ENCODE results near the gene ASXL2. TPM values are rescaled to one million over a fixed set of nuclear protein-coding genes. Genes with fewer than 3 reads are reported as not detected.

The ASXL2 gene
- polyA plus RNA-seq, 3 donors, result 3.6 to 13.4 (median 7.1) TPM

DNA sequence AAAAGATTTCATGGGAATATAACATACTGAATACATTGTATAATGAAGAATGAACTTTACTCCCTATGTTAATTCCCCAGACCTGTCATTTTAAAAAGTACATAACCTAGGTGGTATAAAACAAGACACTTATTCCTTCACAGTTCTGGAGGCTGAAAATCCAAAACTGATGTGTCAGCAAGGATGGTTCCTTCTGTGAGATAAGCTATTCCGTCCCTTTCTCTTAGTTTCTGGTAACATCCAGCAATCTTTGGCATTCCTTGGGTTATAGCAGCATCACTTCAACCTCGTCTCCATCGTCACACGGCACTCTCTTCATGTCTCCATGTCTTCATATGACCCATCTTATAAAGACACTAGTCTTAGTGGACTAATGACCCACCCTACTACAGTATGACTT lies 93.9 kb downstream of the ASXL2 start:
- Histone ChIP-seq H3K9ac (ENCODE audit: insufficient read depth, low read length, poor library complexity, severe bottlenecking) (no peak overlapping the region), H3K4me2 (replicated peaks; ENCODE audit: extremely low read depth, low read length, poor library complexity, severe bottlenecking) (no peak overlapping the region), H3K9me3 (replicated peaks in 1 of 2; ENCODE audit: control insufficient read depth in 1 of 2, insufficient read depth in 1 of 2, low read length in 2 of 2) (no peaks in the 10 kb centered on the region), H2AFZ (ENCODE audit: insufficient read depth, low read depth, low read length, poor library complexity, severe bottlenecking) (no peak overlapping the region), H3K79me2 (ENCODE audit: insufficient read depth, low read length) (peaks cover 6% of the 10 kb centered on the region), H3K4me3 (replicated peaks in 1 of 3; ENCODE audit: low read depth in 2 of 3, low read length in 3 of 3) (no peak overlapping the region), H3K4me1 (ENCODE audit: control insufficient read depth in 1 of 2, insufficient read depth in 2 of 2, low read length in 2 of 2) (no peaks in the 10 kb centered on the region), H3K27me3 (ENCODE audit: control insufficient read depth in 2 of 2, insufficient read depth in 2 of 2, low read length in 2 of 2) (no peaks in the 10 kb centered on the region), H3K36me3 (replicated peaks in 1 of 2; ENCODE audit: control insufficient read depth in 1 of 2, insufficient read depth in 2 of 2, low read length in 2 of 2) (peaks cover 42 to 79% of the 10 kb centered on the region in 2 donors), H3K27ac (ENCODE audit: low read depth in 1 of 2, low read length in 2 of 2) (no peak overlapping the region), H4K20me1 (ENCODE audit: insufficient read depth, low read length) (peaks cover 17% of the 10 kb centered on the region)
- peaks cover 40 to 65% of the 10 kb centered on the region in 2 donors for H3K36me3 Mint-ChIP-seq
- no peak overlapping the region for H3K4me3 Mint-ChIP-seq
- H3K4me1 Mint-ChIP-seq, result no peaks in the 10 kb centered on the region
- peaks cover 0 to 2% (median 0%) of the 10 kb centered on the region in 7 donors for H3K9me3 Mint-ChIP-seq
- H3K27ac Mint-ChIP-seq, result no peak overlapping the region
- WGBS (ENCODE audit: insufficient coverage), result 100% methylated on average over 4 of the region's 4 CpGs
- no peaks in the 10 kb centered on the region for H3K27me3 Mint-ChIP-seq (ENCODE audit: low read depth in 3 of 3)
- intact Hi-C loops (cut with micrococcal nuclease), result no loop called here
- TF ChIP-seq CTCF (IDR thresholded peaks at IDR 0.05), result no peak
- DNase-seq, result no peak

GRCh38 chr2:25777077-25777476 lies 101.2 kb downstream of the ASXL2 start:
- Histone ChIP-seq H3K36me3 (replicated peaks in 1 of 2; ENCODE audit: control insufficient read depth in 1 of 2, insufficient read depth in 2 of 2, low read length in 2 of 2) (peaks cover 10 to 47% of the 10 kb centered on the region in 2 donors), H3K9me3 (replicated peaks in 1 of 2; ENCODE audit: control insufficient read depth in 1 of 2, insufficient read depth in 1 of 2, low read length in 2 of 2) (no peaks in the 10 kb centered on the region), H3K27ac (ENCODE audit: low read depth in 1 of 2, low read length in 2 of 2) (no peak overlapping the region), H4K20me1 (ENCODE audit: insufficient read depth, low read length) (no peaks in the 10 kb centered on the region), H3K79me2 (ENCODE audit: insufficient read depth, low read length) (no peaks in the 10 kb centered on the region), H2AFZ (ENCODE audit: insufficient read depth, low read depth, low read length, poor library complexity, severe bottlenecking) (no peak overlapping the region), H3K9ac (ENCODE audit: insufficient read depth, low read length, poor library complexity, severe bottlenecking) (no peak overlapping the region), H3K27me3 (ENCODE audit: control insufficient read depth in 2 of 2, insufficient read depth in 2 of 2, low read length in 2 of 2) (no peaks in the 10 kb centered on the region), H3K4me1 (ENCODE audit: control insufficient read depth in 1 of 2, insufficient read depth in 2 of 2, low read length in 2 of 2) (no peaks in the 10 kb centered on the region), H3K4me3 (replicated peaks in 1 of 3; ENCODE audit: low read depth in 2 of 3, low read length in 3 of 3) (no peak overlapping the region), H3K4me2 (replicated peaks; ENCODE audit: extremely low read depth, low read length, poor library complexity, severe bottlenecking) (no peak overlapping the region)
- no peak overlapping the region for H3K27ac Mint-ChIP-seq
- DNase-seq, result no peak
- H3K4me3 Mint-ChIP-seq, result no peak overlapping the region
- H3K27me3 Mint-ChIP-seq (ENCODE audit: low read depth in 3 of 3), result no peaks in the 10 kb centered on the region
- H3K36me3 Mint-ChIP-seq, result peaks cover 28 to 46% of the 10 kb centered on the region in 2 donors
- peaks cover 0 to 1% (median 0%) of the 10 kb centered on the region in 7 donors for H3K9me3 Mint-ChIP-seq
- H3K4me1 Mint-ChIP-seq, result no peaks in the 10 kb centered on the region
- intact Hi-C loops (cut with micrococcal nuclease), result no loop called here
- TF ChIP-seq CTCF (IDR thresholded peaks at IDR 0.05), result no peak
- WGBS (ENCODE audit: insufficient coverage), result 100% methylated on average over 2 of the region's 5 CpGs
